Measurements from ENCODE around the gene PPP1R15A.

Gene PPP1R15A

DNA sequence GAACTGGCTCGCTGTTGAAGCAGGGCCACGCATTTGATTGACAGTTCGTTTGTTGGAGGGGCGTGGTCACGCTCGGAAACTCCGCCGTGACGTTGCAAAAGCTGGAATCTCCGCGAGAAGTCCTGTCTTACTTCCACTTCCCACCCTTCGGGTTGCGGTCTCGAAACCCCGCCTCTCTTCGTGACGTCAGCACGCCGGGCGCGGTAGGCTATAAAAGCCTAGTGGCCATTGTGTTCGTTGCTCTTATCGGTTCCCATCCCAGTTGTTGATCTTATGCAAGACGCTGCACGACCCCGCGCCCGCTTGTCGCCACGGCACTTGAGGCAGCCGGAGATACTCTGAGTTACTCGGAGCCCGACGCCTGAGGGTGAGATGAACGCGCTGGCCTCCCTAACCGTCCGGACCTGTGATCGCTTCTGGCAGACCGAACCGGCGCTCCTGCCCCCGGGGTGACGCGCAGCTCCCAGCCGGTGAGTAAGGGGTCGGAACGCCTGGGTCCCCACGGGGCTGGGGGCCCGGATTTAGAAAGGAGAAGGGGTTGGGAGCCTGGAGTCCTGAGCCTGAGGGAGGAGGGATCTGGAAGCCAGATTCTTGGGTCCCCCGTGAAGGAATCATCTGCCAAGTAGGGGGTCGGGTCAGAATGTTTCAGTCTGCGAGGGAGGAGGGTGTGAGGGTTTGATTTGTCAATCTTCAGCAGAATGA, at the start of gene PPP1R15A:
Gene PPP1R15A, plus strand, starts transcription at position 240 of the 702 bp plus-strand sequence. CDS start 813 bp downstream, outside the sequence.
- CTCF ChIA-PET, result interaction anchor here (0.6 to 2.4 kb wide), 7 partner anchors 30 to 121 kb away, joined by 3 to 12 read pairs (median 6); partner anchors contain the start of genes GYS1, HSD17B14 and RUVBL2

DNA sequence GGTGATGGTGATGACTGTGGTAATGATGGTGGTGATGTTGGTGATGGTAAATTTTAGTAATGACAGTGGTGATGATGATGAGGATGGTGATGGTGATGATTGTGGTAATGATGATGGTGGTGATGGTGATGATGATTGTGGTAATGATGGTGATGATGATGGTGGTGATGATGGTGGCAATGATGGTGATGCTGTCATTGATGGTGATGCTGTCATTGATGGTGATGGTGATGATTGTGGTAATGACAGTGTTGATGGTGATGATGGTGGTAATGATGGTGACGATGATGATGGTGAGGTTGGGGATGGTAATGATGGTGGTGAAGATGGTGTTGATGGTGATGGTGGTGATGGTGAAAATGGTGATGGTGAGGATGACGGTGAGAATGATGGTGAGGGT, 49.7 kb upstream of the PPP1R15A start:
- H3K4me3 ChIP-seq (ENCODE audit: low read depth, low read length), result no peak overlapping the region
- TF ChIP-seq, protein P1, sequence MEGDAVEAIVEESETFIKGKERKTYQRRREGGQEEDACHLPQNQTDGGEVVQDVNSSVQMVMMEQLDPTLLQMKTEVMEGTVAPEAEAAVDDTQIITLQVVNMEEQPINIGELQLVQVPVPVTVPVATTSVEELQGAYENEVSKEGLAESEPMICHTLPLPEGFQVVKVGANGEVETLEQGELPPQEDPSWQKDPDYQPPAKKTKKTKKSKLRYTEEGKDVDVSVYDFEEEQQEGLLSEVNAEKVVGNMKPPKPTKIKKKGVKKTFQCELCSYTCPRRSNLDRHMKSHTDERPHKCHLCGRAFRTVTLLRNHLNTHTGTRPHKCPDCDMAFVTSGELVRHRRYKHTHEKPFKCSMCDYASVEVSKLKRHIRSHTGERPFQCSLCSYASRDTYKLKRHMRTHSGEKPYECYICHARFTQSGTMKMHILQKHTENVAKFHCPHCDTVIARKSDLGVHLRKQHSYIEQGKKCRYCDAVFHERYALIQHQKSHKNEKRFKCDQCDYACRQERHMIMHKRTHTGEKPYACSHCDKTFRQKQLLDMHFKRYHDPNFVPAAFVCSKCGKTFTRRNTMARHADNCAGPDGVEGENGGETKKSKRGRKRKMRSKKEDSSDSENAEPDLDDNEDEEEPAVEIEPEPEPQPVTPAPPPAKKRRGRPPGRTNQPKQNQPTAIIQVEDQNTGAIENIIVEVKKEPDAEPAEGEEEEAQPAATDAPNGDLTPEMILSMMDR (IDR thresholded peaks at IDR 0.05; ENCODE audit: insufficient read depth, low read length, missing control alignments), result no peak
- no peak for DNase-seq (ENCODE audit: low read depth, low spot score)
- ChIA-PET POLR2A (no interaction called here), CTCF (interaction anchor here (0.7 kb wide), 1 partner anchor 38 kb away, joined by 3 read pairs; no protein-coding TSS in a partner anchor)

More for the DNA sequence above, at the start of gene PPP1R15A:
- TF ChIP-seq, protein P1 (IDR thresholded peaks at IDR 0.05; ENCODE audit: insufficient read depth, low read length, missing control alignments), result no peak
- POLR2A ChIA-PET, result interaction anchor here (0.6 to 8.1 kb wide), 24 partner anchors 9 to 1342 kb away, joined by 3 to 119 read pairs (median 4); partner anchors contain the start of genes BAX, FTL, GYS1 and HSD17B14
- H3K4me3 ChIP-seq (ENCODE audit: low read depth, low read length), result peak within 1 kb of the TSS; percentile 100
- DNase-seq (ENCODE audit: low read depth, low spot score), result peak; percentile 88

DNA sequence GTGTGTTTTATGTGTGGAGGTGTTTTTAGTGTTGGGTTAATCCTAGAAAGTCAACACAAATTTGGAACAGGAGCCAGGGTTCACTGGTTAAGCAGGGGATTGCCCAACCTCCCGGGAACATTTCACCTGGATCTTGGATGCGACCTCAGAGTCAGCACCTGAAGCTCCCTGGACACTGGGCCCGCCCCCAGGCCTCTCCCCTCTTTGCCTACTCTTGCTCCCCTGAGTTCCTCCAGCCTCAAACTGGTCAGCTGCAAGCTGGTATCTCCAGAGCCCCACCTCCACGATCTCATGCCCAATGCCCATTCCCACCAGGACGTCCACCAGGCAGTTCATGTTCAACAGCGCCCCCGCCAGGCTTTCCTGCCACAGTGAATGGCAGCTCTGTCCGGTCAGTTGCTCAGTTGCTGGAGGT, 45.6 kb upstream of the PPP1R15A start:
- H3K4me3 ChIP-seq (ENCODE audit: low read depth, low read length), result no peak overlapping the region
- CTCF ChIA-PET, result interaction anchor here (0.8 to 5.3 kb wide), 8 partner anchors 9 to 39 kb away, joined by 3 to 33 read pairs (median 5); partner anchors contain the start of genes BCAT2 and HSD17B14
- no peak for DNase-seq (ENCODE audit: low read depth, low spot score)
- POLR2A ChIA-PET, result no interaction called here
- TF ChIP-seq, protein P1 (IDR thresholded peaks at IDR 0.05; ENCODE audit: insufficient read depth, low read length, missing control alignments), result no peak

DNA sequence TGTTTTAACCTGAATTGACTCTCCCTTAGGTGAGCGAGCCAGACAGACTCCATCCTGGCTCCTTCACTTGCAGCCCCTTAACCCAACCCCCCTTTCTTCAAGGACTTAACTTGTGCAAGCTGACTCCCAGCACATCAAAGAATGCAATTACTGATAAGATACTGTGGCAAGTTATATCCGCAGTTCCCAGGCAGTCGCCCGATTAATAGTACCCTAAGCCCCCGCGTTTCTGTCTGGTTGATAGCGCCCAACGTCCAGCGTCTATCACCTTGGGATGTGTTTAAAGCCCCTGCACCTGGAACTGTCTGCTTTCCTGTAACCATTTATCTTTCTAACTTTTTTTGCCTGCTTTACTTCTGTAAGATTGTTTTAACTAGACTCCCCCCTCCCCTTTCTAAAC, 42.1 kb upstream of the PPP1R15A start:
- ChIA-PET CTCF (interaction anchor here (0.6 to 5.3 kb wide), 5 partner anchors 12 to 537 kb away, joined by 4 to 33 read pairs (median 9); no protein-coding TSS in a partner anchor), POLR2A (no interaction called here)
- TF ChIP-seq, protein P1 (IDR thresholded peaks at IDR 0.05; ENCODE audit: insufficient read depth, low read length, missing control alignments), result no peak
- H3K4me3 ChIP-seq (ENCODE audit: low read depth, low read length), result no peak overlapping the region
- no peak for DNase-seq (ENCODE audit: low read depth, low spot score)

- TF ChIP-seq, protein P1 (IDR thresholded peaks at IDR 0.05; ENCODE audit: insufficient read depth, low read length, missing control alignments), result no peak
- POLR2A ChIA-PET, result no interaction called here
- DNase-seq (ENCODE audit: low read depth, low spot score), result no peak
- H3K4me3 ChIP-seq (ENCODE audit: low read depth, low read length), result no peak overlapping the region
- CTCF ChIA-PET, result interaction anchor here (1.0 to 3.9 kb wide), 4 partner anchors 11 to 43 kb away, joined by 4 to 30 read pairs (median 8); no protein-coding TSS in a partner anchor
Observed at GRCh38 chr19:48830965-48831364, 41.3 kb upstream of the PPP1R15A start.

GRCh38 chr19:48833049-48833448, 39.2 kb upstream of the PPP1R15A start:
- CTCF ChIA-PET, result interaction anchor here (1.1 to 3.9 kb wide), 9 partner anchors 9 to 138 kb away, joined by 3 to 30 read pairs (median 4); partner anchors contain the start of gene BCAT2
- TF ChIP-seq, protein P1 (IDR thresholded peaks at IDR 0.05; ENCODE audit: insufficient read depth, low read length, missing control alignments), result no peak
- H3K4me3 ChIP-seq (ENCODE audit: low read depth, low read length), result no peak overlapping the region
- POLR2A ChIA-PET, result no interaction called here
- DNase-seq (ENCODE audit: low read depth, low spot score), result no peak
